ENCODE measurements around the gene INSR.

GRCh38 chr19:7074705-7075282 is 219.4 kb downstream of the INSR start:
- no peak for TF ChIP-seq POLR2A (IDR thresholded peaks at IDR 0.05; ENCODE audit: low read depth, low read length)
- no peak for TF ChIP-seq CTCF (IDR thresholded peaks at IDR 0.05; ENCODE audit: extremely low read depth in 1 of 2, insufficient read depth in 1 of 2, low read depth in 1 of 2, low read length in 2 of 2)
- no peak for TF ChIP-seq FOS (IDR thresholded peaks at IDR 0.05; ENCODE audit: borderline replicate concordance, insufficient read depth, low read length)

Data from endothelial cell of umbilical vein (primary cell).